GM12878 (cell line): ENCODE results near the gene TMED7. TPM values are rescaled to one million over a fixed set of nuclear protein-coding genes. Genes with fewer than 3 reads are reported as not detected.

Source experiments
- DPF2 ChIP-seq: fragments of 450-650 bp; IDR thresholded peaks from 2 replicates; pipeline ENCODE4 v1.6.1; 2017; ENCODE audit warnings: mild to moderate bottlenecking
- EP300 ChIP-seq, 2 experiments: fragments of 150-350 bp in 1 of 2; IDR thresholded peaks; 2 replicates each; pipeline ENCODE4 v1.6.1; 2011 to 2012; ENCODE audit warnings: low read depth in 2 of 2, low read length in 2 of 2, borderline replicate concordance in 1 of 2, improper control_type of control experiment in 1 of 2, inconsistent platforms in 1 of 2; ENCODE audit not compliant: control insufficient read depth in 1 of 2
- HDAC2 ChIP-seq: fragments of 200-600 bp; sonication (generic); IDR thresholded peaks from 2 replicates; pipeline ENCODE4 v1.6.1; 2017
- JUNB ChIP-seq: IDR thresholded peaks from 2 replicates; pipeline ENCODE4 v1.6.1; 2016; ENCODE audit warnings: antibody characterized with exemption, mild to moderate bottlenecking
- LARP7 ChIP-seq: fragments of 450-650 bp; IDR thresholded peaks from 2 replicates; pipeline ENCODE4 v1.6.1; 2017; ENCODE audit warnings: mild to moderate bottlenecking
- NBN ChIP-seq: fragments of 450-650 bp; IDR thresholded peaks from 2 replicates; pipeline ENCODE4 v1.6.1; 2016
- NFIC ChIP-seq: IDR thresholded peaks from 2 replicates; pipeline ENCODE4 v1.6.1; 2012; ENCODE audit warnings: low read depth, mild to moderate bottlenecking, inconsistent platforms, low read length, moderate library complexity
- PRDM15 ChIP-seq: fragments of 450-650 bp; formaldehyde crosslinking; IDR thresholded peaks from 2 replicates; pipeline ENCODE4 v1.4.0; 2020; ENCODE audit warnings: mild to moderate bottlenecking, moderate library complexity
- RBBP5 ChIP-seq: fragments of 200-600 bp; sonication (generic); conservative IDR thresholded peaks from 2 replicates; pipeline ENCODE4 v1.6.1; 2016
- SIX5 ChIP-seq: IDR thresholded peaks from 2 replicates; pipeline ENCODE4 v1.6.1; 2011; ENCODE audit warnings: mild to moderate bottlenecking, low read depth, low read length, moderate library complexity; ENCODE audit not compliant: severe bottlenecking
- TAF1 ChIP-seq: IDR thresholded peaks from 2 replicates; pipeline ENCODE4 v1.6.1; 2011; ENCODE audit warnings: mild to moderate bottlenecking, low read depth, low read length, borderline replicate concordance
- TCF7 ChIP-seq: IDR thresholded peaks from 2 replicates; pipeline ENCODE4 v1.6.1; 2014; ENCODE audit warnings: antibody characterized with exemption, borderline replicate concordance
- WRNIP1 ChIP-seq: IDR thresholded peaks from 2 replicates; pipeline ENCODE4 v1.6.1; 2011; ENCODE audit warnings: low read depth, low read length, improper control_type of control experiment, borderline replicate concordance
- ZNF592 ChIP-seq: fragments of 450-650 bp; IDR thresholded peaks from 2 replicates; pipeline ENCODE4 v1.6.1; 2017; ENCODE audit warnings: mild to moderate bottlenecking, moderate library complexity
- polyA plus RNA-seq, 11 experiments: library from polyadenylated mRNA; depleted of rRNA in 4 of 11; unstranded in 6 of 11; stranded (reverse) in 5 of 11; fragments of >200 nt; fragmentation: Nextera tagmentation in 4 of 11; fragmentation: Illumina TruSeq in 1 of 11; extraction: Ambion mirVana in 4 of 11; extraction: Trizol in 1 of 11; gene quantifications; 1 replicate in 1 of 11; 2 replicates in 10 of 11; pipeline versions ENCODE4 v1.2.1 to v1.2.3, GENCODE V29; 2011 to 2016; ENCODE audit warnings: inconsistent platforms in 2 of 11, missing spikeins in 2 of 11, low read depth in 1 of 11
- total RNA-seq, 4 experiments: library from RNA; depleted of rRNA in 3 of 4; stranded (reverse); fragments of >200 nt in 3 of 4; fragmentation: Illumina TruSeq in 1 of 4; extraction: Trizol in 1 of 4; gene quantifications; 2 replicates each; pipeline versions ENCODE4 v1.2.1 to v1.2.3, GENCODE V29; 2013 to 2021
- TF ChIP-seq, protein P1 (sequence below): IDR thresholded peaks from 2 replicates; pipeline ENCODE4 v1.6.1; 2012; ENCODE audit warnings: low read depth, low read length, improper control_type of control experiment
- TF ChIP-seq, protein P2 (sequence below): fragments of 450-650 bp; IDR thresholded peaks from 2 replicates; pipeline ENCODE4 v1.6.1; 2016; ENCODE audit warnings: mild to moderate bottlenecking, moderate library complexity, borderline replicate concordance

The TMED7 gene
- total and polyA plus RNA-seq, 10 of the 15 experiments (the other 5 are each of a cell fraction or from before 2014, with no cell fraction given), result 8.0 to 37.3 (median 25.2) TPM

- TF ChIP-seq TCF7, result no peak
- 0 out of 2 replicates have a peak, but pooled peaks have one; percentile 40 for TF ChIP-seq RBBP5
- TF ChIP-seq, protein P1, sequence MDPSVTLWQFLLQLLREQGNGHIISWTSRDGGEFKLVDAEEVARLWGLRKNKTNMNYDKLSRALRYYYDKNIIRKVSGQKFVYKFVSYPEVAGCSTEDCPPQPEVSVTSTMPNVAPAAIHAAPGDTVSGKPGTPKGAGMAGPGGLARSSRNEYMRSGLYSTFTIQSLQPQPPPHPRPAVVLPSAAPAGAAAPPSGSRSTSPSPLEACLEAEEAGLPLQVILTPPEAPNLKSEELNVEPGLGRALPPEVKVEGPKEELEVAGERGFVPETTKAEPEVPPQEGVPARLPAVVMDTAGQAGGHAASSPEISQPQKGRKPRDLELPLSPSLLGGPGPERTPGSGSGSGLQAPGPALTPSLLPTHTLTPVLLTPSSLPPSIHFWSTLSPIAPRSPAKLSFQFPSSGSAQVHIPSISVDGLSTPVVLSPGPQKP, result peak; percentile 78
- peak; percentile 62; the same call in 1 of the 2 replicates for TF ChIP-seq TAF1
- no peak for TF ChIP-seq ZNF592
- no peak for TF ChIP-seq WRNIP1
- TF ChIP-seq DPF2, result peak; percentile 79
- TF ChIP-seq EP300 (IDR thresholded peaks at IDR 0.05; ENCODE audit: borderline replicate concordance in 1 of 2, control insufficient read depth in 1 of 2, low read depth in 2 of 2, low read length in 2 of 2), result peak in 1 of 2 experiments; percentile 48; a peak in 2 of 4 replicates
- TF ChIP-seq JUNB, result no peak
- TF ChIP-seq PRDM15 (CRISPR knock-in tag), result no peak
- TF ChIP-seq NBN, result no peak; the same call in none of the 2 replicates
- TF ChIP-seq NFIC, result no peak
- peak; percentile 97 for TF ChIP-seq LARP7
- peak; percentile 31 for TF ChIP-seq SIX5
- TF ChIP-seq, protein P2, sequence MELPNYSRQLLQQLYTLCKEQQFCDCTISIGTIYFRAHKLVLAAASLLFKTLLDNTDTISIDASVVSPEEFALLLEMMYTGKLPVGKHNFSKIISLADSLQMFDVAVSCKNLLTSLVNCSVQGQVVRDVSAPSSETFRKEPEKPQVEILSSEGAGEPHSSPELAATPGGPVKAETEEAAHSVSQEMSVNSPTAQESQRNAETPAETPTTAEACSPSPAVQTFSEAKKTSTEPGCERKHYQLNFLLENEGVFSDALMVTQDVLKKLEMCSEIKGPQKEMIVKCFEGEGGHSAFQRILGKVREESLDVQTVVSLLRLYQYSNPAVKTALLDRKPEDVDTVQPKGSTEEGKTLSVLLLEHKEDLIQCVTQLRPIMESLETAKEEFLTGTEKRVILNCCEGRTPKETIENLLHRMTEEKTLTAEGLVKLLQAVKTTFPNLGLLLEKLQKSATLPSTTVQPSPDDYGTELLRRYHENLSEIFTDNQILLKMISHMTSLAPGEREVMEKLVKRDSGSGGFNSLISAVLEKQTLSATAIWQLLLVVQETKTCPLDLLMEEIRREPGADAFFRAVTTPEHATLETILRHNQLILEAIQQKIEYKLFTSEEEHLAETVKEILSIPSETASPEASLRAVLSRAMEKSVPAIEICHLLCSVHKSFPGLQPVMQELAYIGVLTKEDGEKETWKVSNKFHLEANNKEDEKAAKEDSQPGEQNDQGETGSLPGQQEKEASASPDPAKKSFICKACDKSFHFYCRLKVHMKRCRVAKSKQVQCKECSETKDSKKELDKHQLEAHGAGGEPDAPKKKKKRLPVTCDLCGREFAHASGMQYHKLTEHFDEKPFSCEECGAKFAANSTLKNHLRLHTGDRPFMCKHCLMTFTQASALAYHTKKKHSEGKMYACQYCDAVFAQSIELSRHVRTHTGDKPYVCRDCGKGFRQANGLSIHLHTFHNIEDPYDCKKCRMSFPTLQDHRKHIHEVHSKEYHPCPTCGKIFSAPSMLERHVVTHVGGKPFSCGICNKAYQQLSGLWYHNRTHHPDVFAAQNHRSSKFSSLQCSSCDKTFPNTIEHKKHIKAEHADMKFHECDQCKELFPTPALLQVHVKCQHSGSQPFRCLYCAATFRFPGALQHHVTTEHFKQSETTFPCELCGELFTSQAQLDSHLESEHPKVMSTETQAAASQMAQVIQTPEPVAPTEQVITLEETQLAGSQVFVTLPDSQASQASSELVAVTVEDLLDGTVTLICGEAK, result peak; percentile 87; the same call in 1 of the 2 replicates
- TF ChIP-seq HDAC2, result no peak
Observed at GRCh38 chr5:115625579-115626444, at the start of gene TMED7 (continued).
